Medulla oblongata (tissue), 1 donor: ENCODE results near the gene RHBDF1.
A peak's percentile ranks its signal among the peaks of the same experiment; 100 is the strongest.
"Not testable (repeated sequence)": the region's sequence is repeated elsewhere in the genome, so short reads cannot be mapped to it uniquely, and the experiment has no call there.

ENCODE experiments used
- DNase-seq: peaks from one replicate; pipeline ENCODE4 v3.0.0-alpha.2; 2015; ENCODE audit errors: extremely low spot score

RHBDF1 gene

GRCh38 chr16:60166-60565 lies 12.3 kb downstream of the RHBDF1 start:
- DNase-seq = no peak

- no peak for DNase-seq
Measured at GRCh38 chr16:59440-60059, 12.9 kb downstream of the RHBDF1 start.

- DNase-seq = no peak
Measured at GRCh38 chr16:58491-59439, 13.7 kb downstream of the RHBDF1 start.

GRCh38 chr16:57711-58110 lies 14.7 kb downstream of the RHBDF1 start:
- DNase-seq = no peak

- no peak for DNase-seq
Measured at GRCh38 chr16:56231-56927, 16.1 kb downstream of the RHBDF1 start.

- DNase-seq = no peak
Measured at GRCh38 chr16:55571-56136, 16.8 kb downstream of the RHBDF1 start.

GRCh38 chr16:54237-54581 lies 18.2 kb downstream of the RHBDF1 start:
- DNase-seq = no peak

GRCh38 chr16:53346-54236 lies 18.8 kb downstream of the RHBDF1 start, which contains the start of the genes POLR3K and SNRNP25:
TSS of gene POLR3K (minus strand) at chr16:53608. CDS start at chr16:53586, 22 bp downstream.
TSS of gene SNRNP25 (plus strand) at chr16:53828. CDS start at chr16:54017, 189 bp downstream.
- peak; percentile 98 for DNase-seq

- no peak for DNase-seq
Measured at GRCh38 chr16:50769-51591, 21.5 kb downstream of the RHBDF1 start.

GRCh38 chr16:47234-47633 lies 25.2 kb downstream of the RHBDF1 start:
- DNase-seq = no peak

- DNase-seq = not testable (repeated sequence)
Measured at GRCh38 chr16:46510-46909, 25.9 kb downstream of the RHBDF1 start.

- DNase-seq = no peak
Measured at GRCh38 chr16:45454-45853, 27.0 kb downstream of the RHBDF1 start.

GRCh38 chr16:44655-45054 lies 27.8 kb downstream of the RHBDF1 start:
- no peak for DNase-seq

GRCh38 chr16:43294-43693 lies 29.1 kb downstream of the RHBDF1 start:
- DNase-seq = no peak

GRCh38 chr16:42691-43090 lies 29.7 kb downstream of the RHBDF1 start:
- no peak for DNase-seq

- DNase-seq = no peak
Measured at GRCh38 chr16:42069-42457, 30.4 kb downstream of the RHBDF1 start.

- no peak for DNase-seq
Measured at GRCh38 chr16:41439-42068, 30.9 kb downstream of the RHBDF1 start.

- DNase-seq = no peak
Measured at GRCh38 chr16:38941-39892, 33.2 kb downstream of the RHBDF1 start.

- not testable (repeated sequence) for DNase-seq
Measured at GRCh38 chr16:38206-38605, 34.2 kb downstream of the RHBDF1 start.
